ENCODE measurements around the gene ACSM5.
"Not testable (repeated sequence)": the region's sequence is repeated elsewhere in the genome, so short reads cannot be mapped to it uniquely, and the experiment has no call there.

ACSM5 gene

DNA sequence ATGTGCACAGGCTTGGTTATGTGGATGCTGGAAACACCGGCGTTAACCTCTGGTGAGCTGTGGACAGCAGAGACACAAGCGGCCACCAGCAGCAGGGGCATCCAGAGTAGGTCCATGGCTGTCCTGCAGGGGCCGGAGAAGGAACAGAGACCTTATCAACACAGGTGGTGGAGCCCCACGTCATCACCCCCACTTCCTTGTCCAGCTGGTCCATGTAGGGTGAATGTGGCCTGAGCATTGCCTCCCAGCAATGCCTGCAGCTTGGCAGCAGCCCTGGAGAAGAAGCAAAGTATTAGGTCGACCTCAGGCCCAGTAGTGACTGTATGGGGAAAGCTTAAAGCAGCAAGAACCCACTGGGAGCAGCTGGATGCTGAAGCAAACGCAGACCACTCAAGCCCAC, 10.1 kb upstream of the ACSM5 start:
- DNase-seq (ENCODE audit: low read depth): no peak

DNA sequence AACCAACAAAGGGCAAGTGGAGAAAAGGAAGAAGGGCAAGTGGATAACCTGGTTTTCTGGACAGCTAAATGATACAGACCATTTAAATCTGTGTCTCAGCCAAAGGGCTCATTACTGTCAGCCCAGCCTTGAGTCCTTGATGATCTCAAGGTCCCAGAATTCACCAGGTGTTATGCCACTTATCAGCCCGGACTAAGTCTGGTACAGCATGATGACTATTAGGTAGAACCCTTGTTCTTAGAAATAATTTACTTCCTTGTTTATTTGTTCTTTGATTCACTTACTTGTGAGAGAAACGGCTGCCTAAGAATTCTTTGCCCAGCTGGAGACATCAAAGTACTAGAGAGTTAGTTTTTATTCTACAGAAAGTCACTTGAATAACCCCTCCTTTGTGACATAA, 8.3 kb upstream of the ACSM5 start:
- DNase-seq (ENCODE audit: low read depth): no peak

DNA sequence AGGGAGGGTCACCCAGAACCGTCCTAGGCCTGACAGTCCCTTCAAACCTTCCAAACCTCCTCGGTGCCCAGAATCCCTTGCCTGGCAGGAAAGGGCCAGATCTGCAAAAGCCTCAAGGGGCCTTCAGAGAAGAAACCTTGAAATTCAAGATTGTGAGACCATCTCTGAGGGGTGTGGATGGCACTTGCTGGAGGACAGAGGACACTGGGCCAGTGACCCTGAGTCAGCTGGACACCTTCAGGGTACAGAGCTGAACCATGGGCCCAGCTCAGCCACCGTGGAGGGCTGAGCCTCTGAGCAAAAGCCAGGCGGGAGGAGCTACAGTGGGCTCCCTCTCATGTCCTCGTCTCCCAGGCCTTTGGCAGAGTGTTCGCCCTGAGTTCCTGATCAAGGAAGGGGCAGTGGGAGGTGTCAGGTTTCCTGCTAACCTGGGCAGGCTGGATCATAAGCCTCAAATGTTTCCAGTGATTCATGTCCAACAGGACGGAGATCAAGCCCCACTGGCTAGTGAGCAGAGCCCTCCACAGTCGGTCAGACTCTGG, 7.8 kb upstream of the ACSM5 start:
- no peak for DNase-seq (ENCODE audit: low read depth)

DNA sequence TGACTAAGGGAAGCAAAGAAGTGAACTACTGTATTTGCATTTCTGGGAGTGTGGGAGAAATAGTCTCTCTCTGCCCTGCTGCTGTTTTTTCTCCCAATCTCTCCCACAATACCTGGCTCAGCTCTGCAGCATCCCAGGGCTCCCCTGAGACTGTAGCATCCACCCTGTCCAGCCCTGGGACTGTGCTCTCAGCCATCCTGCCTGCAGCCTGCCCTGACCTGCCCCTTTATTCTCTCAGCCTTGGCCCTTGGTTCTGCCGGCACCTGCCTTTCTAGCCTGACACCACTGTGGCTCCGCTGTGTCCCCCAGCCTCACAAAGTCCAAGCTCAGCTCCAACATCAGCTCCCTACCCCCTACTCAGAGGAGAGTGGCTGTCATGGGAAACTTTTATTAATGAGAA, 6.7 kb upstream of the ACSM5 start:
- no peak for DNase-seq (ENCODE audit: low read depth)

DNA sequence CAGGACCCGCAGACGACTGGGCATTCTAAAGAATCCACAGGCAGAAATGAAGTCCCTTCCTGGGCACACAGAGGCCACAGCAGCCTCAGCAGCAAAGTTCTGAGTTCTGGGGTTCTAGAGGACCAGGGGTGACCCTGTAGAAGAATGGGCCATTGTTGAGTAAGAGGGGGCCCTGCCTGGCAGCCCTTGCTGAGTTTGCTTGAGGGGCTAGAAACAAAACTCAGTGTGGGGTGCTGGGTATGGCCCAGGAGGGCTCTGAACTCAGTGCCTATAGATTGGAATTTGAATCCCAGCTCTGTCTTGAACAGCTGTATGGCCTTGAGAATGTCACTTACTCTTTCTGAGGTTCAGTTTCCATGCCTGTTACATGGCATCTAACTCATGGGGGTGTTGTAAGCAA, 4.7 kb upstream of the ACSM5 start, which contains the start of gene PDILT:
Gene PDILT (minus strand): TSS at position 101 of the 400 bp plus-strand sequence. CDS start 5,437 bp downstream, outside the sequence.
- no peak for DNase-seq (ENCODE audit: low read depth)

DNA sequence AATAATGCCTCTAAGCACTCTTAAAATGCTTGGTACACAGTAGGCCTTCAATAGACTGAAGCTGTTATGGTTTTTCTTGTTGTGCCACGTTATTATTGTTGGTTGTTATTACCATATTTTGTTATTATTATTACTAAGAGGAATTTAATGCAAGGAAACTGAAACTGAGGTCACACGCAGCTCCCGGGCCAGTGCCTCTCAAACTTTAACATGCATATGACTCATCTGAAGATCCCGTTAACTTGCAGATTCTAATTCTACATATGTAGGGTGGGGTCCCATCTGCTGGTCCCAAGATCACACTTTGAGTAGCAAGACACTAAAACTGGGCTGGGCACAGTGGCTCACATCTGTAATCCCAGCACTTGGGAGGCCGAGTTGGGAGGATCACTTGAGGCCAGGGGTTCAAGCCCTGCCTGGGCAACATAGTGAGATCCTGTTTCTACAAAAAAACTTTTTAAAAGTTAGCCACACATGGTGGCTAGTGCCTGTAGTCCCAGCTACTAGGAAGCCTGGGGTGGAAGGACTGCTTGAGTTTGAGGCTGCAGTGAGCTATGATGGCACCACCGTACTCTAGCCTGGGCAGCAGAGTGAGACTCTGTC, 888 bp downstream of the ACSM5 start:
- DNase-seq (ENCODE audit: low read depth): no peak

DNA sequence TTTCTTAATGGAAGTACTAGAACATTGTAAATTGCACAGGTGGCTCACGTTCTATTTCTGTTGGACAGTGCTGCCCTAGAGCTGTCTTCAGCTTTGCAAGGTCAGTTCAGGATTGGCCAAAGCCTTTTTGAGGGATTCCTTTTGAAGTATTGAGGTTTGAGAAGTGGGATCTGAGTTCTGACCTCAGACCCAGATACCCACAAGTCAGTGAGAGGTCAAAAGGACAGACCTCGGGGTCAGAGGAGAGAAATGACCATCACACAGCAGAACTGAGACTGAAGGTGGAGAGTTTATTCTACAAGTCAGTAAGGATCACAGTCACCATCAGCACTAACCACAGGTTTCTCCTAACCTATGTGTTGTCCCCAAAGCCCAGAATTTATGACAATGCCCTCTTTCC, 1.7 kb downstream of the ACSM5 start:
- DNase-seq (ENCODE audit: low read depth): no peak

DNA sequence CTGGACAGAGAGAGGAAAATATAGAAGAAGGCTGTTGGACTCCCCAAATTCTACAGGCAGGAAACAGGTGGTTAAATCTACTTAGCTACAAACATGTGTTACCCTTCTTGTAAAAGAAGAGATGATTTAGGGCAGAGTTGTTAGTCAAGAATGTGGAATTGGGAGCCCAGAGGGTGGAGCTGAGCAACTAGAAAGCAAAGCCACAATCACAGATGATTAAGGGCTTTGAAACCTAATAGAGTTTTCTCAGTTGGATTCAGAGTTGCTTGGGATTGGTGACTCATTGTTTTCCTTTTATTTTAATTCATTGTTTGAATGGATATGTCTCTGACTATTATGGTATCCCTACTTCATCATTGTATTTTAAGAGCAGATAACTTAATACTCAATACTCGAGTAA, 6.2 kb downstream of the ACSM5 start:
- no peak for DNase-seq (ENCODE audit: low read depth)

DNA sequence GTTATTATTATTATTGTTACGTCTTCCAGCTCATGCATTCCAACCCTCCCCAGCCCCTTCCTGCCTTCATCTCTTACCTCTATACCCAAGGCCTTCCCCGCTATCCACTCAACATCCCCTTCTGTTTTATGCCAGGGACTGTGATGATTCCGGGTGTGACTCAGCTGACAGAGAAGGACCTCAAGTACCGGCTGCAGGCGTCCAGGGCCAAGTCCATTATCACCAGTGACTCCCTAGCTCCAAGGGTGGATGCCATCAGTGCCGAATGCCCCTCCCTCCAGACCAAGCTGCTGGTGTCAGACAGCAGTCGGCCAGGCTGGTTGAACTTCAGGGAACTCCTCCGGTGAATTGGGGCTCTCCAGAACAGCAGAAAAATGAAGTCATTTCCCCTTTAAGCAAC, 9.8 kb downstream of the ACSM5 start:
- not testable (repeated sequence) for DNase-seq (ENCODE audit: low read depth)

DNA sequence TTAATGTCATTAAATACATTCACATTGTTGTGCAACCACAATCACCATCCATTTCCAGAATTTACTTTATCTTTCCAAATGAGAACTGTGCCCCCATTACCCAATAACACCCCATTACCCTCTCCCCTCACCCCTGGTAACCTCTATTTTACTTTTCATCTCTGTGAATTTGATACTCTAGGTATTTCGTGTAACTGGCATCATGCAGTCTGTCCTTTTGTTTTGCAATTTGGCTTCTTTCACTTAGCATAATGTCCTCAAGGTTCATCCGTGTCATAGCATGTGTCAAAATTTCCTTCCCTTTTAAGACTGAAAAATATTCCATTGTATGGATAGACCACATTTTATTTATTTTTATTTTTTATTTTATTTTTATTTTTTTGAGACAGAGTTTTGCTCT, 12.4 kb downstream of the ACSM5 start:
- not testable (repeated sequence) for DNase-seq (ENCODE audit: low read depth)

DNA sequence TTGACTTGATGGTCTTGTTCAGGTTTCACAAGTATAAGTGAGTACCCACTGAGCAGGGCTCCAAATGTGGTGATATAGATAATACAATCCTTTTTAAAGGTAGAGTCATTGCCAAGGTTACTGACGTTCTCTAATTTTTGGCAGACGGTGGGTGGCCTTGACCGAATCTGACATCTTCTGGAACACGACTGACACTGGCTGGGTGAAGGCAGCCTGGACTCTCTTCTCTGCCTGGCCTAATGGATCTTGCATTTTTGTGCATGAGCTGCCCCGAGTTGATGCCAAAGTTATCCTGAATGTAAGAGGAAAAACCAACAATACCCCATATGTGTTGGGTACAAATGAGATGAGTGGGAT, 14.4 kb downstream of the ACSM5 start:
- DNase-seq (ENCODE audit: low read depth): not testable (repeated sequence)

DNA sequence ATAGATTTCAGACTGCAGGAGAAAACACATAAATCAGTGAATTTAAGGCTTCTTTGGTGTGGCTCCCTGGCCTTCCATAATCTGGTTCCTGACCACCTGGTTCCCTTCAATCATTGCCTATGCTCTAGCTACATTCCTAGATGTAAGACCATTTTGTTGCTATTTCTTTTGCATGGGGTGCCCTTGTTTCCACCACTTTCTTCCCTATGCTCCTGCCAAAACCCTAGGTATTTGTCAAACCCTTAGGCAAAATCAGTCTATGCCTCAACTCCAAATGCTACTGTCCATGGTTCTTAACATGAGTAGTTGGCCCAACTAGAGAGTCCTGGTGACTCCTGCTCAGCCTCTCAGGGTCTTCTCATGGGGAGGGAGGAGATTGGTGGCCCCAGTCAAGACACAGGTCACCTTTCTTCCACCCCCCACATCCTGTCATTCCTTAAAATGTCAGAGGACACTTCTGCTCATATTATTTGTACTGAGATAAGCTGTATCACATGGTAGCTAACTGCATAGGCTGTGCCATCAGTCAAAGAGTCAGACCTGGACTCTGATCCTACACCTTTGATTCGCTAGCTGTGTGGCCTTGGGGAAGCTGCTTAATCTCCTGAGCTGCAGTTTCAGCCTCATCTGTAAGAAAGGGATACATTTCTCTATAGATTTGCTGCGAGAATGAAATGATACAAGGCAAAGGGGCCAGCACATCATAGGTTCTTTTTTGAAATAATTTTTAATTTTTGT, 15.0 kb downstream of the ACSM5 start:
- no peak for DNase-seq (ENCODE audit: low read depth)

DNA sequence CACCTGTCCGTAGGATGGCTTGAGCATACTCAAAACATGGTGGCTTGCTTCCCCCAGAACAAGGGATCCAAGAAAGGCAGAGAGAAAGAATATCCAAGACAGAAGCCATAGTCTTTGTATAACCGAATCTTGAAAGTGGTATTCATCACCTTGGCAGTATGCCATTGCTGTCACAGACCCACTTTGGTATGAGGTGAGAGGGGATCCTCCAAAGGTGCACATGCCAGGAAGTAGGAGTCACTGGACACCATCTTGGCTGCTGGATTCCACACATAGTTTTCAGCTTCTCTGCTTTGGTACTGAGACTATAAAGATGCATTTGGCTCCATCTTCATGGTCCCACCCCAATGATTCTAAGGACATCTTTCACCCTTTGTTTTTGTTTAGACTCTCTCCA, 18.1 kb downstream of the ACSM5 start:
- DNase-seq (ENCODE audit: low read depth): not testable (repeated sequence)

DNA sequence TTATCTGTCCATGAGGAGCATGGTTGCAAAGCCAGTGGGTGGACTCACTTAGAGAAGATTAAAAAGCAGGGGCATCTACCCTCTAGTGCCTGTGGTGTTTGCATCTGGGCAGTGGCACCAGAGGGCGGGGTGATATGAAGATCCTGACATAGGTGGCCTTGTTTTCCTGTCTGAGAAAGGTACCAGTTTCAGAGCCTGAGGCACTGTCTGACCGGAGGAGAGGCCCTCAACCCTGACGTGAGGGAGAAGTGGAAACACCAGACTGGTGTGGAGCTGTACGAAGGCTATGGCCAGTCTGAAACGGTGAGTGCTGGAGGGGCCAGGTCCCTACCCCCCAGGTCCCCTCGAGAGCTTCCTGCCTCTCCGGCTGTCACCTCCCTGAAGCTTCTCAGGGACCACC, 20.2 kb downstream of the ACSM5 start:
- not testable (repeated sequence) for DNase-seq (ENCODE audit: low read depth)

DNA sequence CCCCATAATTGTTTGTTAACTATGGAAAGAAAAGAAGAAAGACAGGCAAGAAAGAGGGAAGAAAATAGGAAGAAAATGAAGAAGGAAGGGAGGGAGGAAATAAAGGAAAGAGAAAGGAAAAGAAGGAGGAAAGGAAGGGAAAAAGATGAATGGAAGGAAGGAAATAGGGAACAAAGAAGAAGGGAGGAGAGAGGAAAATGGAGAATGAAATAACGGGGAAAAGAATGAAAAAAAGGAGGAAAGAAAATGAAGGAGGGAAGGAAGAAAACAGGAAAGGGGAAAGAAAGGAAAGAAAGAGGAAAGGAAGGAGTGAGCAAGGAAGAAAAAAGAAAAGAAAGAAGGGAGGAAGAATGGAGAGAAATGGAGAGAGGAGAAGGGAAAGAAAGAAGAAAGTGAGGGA, 21.1 kb downstream of the ACSM5 start:
- DNase-seq (ENCODE audit: low read depth): not testable (repeated sequence)

DNA sequence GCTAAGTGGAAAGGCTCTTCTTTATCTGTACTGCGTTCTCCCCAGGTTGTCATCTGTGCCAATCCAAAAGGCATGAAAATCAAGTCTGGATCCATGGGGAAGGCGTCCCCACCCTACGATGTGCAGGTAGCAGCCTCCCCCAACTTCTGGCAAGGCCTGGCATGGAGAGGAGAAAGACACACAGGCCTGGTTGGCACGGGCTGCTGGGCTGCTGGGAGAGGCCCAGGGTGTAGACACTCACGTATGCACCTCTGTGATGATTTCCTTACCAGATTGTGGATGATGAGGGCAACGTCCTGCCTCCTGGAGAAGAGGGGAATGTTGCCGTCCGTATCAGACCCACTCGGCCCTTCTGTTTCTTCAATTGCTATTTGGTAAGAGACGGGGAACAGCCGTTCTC, 21.6 kb downstream of the ACSM5 start:
- no peak for DNase-seq (ENCODE audit: low read depth)

DNA sequence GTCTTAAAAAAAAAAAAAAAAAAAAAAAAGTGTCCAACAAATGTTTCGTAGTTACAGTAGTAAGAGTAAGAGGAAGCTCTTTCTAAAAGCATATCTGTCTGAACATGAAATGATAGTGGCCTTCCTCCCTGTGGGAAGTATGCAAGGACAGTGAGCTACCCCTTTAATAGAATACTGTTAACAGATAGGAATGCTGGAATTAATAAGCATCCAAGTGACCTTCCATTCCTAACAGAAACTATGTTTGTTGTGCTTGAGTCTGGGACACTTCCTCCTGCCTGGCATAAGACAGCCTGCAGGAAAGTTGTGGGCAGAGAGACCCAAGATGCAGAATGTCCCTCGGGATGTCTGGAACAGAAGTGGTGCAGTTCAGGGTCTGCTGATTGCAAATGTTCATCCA, 29.6 kb downstream of the ACSM5 start:
- DNase-seq (ENCODE audit: low read depth): not testable (repeated sequence)

DNA sequence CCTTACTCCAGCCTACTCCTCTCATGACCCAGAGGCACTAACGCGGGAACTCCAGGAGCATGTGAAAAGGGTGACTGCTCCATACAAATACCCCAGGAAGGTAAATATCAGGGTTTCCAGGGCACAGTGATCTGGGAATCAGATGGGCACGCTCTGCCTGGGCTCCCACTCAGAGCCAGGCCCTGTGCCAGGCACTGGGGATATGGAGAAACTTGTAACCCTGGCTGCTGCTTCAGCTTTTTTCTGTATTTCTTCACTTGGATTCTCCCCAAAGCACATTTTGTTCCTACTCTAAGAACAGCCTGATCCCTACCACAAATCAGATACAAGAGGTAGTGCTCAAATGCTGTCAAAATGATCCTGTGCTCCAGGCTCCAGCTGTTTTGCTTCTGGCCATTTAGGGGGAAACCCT, 30.5 kb downstream of the ACSM5 start:
- not testable (repeated sequence) for DNase-seq (ENCODE audit: low read depth)

DNA sequence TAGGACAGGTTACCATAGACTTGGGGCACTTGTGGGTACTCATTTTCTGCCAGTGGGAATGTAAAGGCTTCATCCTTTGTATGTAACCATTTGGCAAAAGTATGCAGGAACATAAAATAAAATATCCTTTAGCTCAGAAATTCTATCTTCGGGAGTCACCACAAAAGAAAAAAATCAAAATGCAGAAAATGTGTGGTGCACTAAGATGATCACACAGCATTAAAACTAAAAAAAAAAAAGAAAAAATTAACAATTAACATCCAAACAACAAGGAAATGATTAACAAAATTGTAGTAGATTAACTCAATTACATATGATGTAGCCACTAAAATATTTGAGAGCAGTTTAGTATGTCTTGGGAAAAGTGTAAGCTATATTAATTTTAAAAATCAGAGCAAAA, 31.4 kb downstream of the ACSM5 start:
- DNase-seq (ENCODE audit: low read depth): not testable (repeated sequence)

DNA sequence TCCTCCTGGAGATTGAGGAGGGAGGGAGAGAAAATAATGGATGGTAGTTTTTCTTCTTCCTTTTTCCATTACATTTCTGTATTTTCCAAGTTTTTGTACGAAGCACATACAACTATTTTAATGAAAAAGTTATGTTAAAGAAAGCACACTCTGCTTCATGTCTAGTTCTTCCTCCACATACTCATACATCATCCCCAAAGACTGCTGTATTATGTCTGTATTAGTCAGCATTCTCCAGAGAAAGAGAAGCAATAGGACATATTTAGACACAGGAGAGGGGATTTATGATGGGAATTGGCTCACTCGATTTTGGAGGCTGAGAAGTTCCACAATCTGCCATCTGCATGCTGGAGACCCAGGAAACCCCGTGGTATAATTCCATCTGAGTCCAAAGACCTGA, 31.9 kb downstream of the ACSM5 start:
- no peak for DNase-seq (ENCODE audit: low read depth)

DNA sequence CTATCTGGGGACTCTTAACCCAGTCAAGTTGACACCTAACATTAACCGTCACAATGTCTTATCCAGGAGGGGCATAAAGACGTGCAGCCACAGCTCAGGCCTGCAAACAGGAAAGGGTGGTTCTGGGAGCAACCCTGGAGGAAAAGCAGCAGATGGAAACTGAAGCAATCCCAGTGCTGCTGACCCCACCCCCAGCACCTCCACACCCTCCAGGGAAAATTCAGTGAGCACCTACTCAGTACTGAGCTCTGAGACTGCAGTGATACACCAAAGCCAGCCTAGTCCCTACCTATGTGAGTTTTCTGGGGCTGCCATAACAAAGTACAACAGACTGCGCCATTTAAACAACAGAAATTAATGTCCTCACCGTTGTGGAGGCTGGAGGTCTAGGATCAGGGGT, 32.5 kb downstream of the ACSM5 start:
- not testable (repeated sequence) for DNase-seq (ENCODE audit: low read depth)

DNA sequence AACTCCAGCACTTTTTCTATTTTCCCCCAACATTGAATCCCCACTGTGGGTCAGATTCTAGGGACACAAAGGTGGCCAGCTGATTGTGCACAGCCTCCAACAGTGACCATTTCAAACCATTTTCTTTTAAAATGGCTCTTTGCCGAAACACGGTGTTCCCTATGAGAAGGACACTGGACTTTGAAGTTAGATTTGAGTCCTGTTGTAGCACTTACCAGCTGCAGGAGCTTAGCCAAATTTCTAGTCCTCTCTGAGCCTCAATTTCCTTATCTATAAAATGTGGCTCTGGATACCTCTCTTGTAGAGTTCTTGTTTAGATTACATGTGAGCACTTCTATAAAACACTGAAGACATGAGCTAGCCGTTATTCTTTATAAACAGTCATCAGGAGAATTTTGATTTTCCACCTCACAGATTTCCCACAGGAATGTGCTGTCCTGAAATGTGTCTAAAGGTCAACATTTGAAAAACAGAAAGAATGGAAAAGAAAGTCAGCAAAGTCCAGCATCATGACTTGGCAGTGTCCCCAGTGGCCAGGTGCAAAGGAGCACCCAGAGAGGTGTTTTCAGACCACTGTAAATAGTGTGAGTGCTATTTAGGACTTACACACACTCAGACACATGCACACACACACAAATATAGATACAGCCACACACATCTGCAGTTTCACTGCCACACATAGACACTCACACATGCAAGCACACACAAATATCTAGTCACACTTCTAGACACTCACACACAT, 37.5 kb downstream of the ACSM5 start:
- DNase-seq (ENCODE audit: low read depth): not testable (repeated sequence)

DNA sequence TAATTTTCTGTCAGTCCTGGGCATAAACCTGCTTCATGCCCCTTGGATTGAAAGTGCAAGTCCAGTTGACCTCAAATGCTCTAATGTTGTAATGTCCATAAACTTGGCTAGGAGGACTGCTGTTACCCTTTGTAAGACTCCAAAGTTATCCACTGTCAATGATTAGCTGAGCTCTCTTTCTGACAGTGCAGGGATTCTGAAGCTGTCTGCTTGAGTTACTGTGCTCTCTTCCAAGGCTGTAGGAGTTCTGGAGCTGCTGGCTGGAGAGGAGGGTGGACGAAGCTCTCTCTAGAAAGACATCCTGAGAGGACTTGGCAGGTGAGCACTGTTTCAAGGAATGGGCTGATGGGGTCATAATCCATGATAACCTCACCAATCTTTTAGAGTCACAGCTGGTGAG, 42.0 kb downstream of the ACSM5 start, which contains the start of gene ACSM2A:
Gene ACSM2A (plus strand): TSS at position 158 of the 400 bp plus-strand sequence. CDS start 8,594 bp downstream, outside the sequence.
- DNase-seq (ENCODE audit: low read depth): not testable (repeated sequence)
